Measurements from ENCODE around the gene PIM2. TPM values are rescaled to one million over a fixed set of nuclear protein-coding genes. Genes with fewer than 3 reads are reported as not detected.
A peak's percentile ranks its signal among the peaks of the same experiment; 100 is the strongest.

PIM2 gene
- total RNA-seq, 1 experiment from 2014 or later = 4.4 TPM

DNA sequence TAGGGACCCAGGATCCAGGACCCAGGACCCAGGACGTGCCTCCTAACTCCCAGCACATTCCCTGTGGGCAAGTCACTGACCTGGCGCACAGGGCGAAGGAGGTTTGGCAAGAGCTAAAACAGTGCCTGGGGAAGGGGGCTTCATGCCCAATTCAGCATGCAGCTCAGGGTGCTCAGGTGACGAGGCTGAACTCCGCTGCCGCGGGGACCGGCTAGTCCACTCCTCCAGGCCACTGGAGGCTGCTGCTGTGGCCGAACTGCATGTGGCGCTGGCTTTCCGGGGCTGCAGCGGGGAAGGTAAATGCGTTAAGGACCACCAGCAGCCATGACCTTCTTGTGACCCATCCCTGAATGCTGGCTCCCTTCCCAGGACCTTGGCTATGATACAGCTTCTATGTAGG, 4.9 kb upstream of the PIM2 start:
- Histone ChIP-seq H4K20me1 (ENCODE audit: insufficient read depth) (no peaks in the 10 kb centered on the region), H3K4me1 (replicated peaks; ENCODE audit: insufficient read depth) (no peaks in the 10 kb centered on the region), H3K36me3 (ENCODE audit: low read depth) (no peaks in the 10 kb centered on the region), H3K27me3 (ENCODE audit: insufficient read depth, low read depth) (no peaks in the 10 kb centered on the region), H3K27ac (no peak overlapping the region), H3K9me2 (ENCODE audit: insufficient read depth) (no peaks in the 10 kb centered on the region), H3K79me2 (ENCODE audit: low read depth) (no peaks in the 10 kb centered on the region), H2AFZ (no peak overlapping the region), H3F3A (ENCODE audit: insufficient read depth, low read depth) (no peaks in the 10 kb centered on the region), H3K4me2 (no peak overlapping the region), H3K4me3 (no peak overlapping the region), H3K9me3 (ENCODE audit: insufficient read depth, low read depth) (no peaks in the 10 kb centered on the region)
- intact Hi-C loops (cut with micrococcal nuclease; ENCODE audit: unreplicated experiment) = no loop called here
- no TSS peak for BruUV-seq (replicated peaks)
- ChIA-PET CTCF (no interaction called here), POLR2A (ENCODE audit: unreplicated experiment) (no interaction called here)
- no peak for DNase-seq
- TF ChIP-seq, protein P1, sequence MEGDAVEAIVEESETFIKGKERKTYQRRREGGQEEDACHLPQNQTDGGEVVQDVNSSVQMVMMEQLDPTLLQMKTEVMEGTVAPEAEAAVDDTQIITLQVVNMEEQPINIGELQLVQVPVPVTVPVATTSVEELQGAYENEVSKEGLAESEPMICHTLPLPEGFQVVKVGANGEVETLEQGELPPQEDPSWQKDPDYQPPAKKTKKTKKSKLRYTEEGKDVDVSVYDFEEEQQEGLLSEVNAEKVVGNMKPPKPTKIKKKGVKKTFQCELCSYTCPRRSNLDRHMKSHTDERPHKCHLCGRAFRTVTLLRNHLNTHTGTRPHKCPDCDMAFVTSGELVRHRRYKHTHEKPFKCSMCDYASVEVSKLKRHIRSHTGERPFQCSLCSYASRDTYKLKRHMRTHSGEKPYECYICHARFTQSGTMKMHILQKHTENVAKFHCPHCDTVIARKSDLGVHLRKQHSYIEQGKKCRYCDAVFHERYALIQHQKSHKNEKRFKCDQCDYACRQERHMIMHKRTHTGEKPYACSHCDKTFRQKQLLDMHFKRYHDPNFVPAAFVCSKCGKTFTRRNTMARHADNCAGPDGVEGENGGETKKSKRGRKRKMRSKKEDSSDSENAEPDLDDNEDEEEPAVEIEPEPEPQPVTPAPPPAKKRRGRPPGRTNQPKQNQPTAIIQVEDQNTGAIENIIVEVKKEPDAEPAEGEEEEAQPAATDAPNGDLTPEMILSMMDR (conservative IDR thresholded peaks at IDR 0.05) = no peak
- TF ChIP-seq EZH2 (IDR thresholded peaks at IDR 0.05; ENCODE audit: low read depth) = no peak

DNA sequence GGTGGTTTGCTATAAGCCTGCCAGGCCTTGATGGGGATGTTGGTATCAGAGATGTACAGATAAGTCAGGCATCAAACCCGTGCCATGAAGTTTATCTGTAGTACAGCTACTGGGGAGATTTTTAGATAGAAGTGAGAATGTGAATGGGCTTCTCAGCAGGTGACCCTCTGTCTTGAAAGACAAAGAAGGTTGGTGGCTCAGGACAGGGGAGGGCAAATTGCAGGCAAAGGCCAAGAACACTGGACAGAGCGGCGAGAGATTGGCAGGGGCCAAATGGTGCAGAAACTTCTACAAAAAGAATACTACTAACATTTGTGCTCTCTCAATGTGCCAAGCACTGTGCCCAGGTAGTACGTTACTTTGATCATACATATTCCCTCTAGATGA, 1.9 kb upstream of the PIM2 start:
- POLR2A ChIA-PET (ENCODE audit: unreplicated experiment) = no interaction called here
- no peak overlapping the region for H3K27ac ChIP-seq

DNA sequence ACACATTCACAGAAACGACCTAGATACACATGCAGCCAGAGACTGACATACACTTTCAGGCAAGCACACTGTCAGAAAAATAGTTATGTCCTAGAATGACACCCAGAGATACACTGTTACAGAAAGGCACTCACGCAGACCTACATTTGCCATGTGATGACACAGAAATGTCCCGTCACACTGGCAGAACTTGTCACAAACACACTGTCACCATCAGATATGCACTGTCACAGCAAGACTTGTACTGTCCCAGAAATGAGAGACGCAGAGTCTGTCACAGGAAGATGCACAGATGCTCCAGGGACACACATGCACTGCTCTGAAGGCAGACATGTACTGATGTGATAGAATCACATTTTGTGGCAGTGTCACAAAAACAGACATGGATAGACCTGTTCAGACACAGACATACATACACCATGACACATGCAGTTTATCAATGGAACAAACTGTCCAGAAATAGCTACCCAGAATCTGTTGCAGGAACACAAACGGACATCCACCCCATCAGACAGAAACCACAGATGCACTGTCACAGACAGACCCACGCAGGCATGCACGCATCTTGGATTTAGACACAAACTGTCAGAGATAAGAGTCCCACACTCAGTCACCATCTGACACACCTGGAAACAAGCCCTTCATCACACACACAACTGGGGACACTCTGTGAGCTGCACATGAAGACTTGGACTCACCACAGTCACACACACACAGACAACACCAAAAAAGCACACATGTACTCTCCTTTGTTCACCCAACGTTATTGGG, 1.3 kb upstream of the PIM2 start:
- H3F3A ChIP-seq (ENCODE audit: insufficient read depth, low read depth) = no peaks in the 10 kb centered on the region
- no peaks in the 10 kb centered on the region for H3K4me1 ChIP-seq (replicated peaks; ENCODE audit: insufficient read depth)
- no peak for TF ChIP-seq EZH2 (IDR thresholded peaks at IDR 0.05; ENCODE audit: low read depth)
- TF ChIP-seq, protein P1 (conservative IDR thresholded peaks at IDR 0.05) = no peak
- no peak overlapping the region for H2AFZ ChIP-seq
- H3K9me2 ChIP-seq (ENCODE audit: insufficient read depth) = no peaks in the 10 kb centered on the region
- H3K4me3 ChIP-seq = no peak overlapping the region
- H3K4me2 ChIP-seq = 0 out of 2 replicates have a peak overlapping the region, but pooled peaks have one; percentile 77
- ChIA-PET CTCF (no interaction called here), POLR2A (ENCODE audit: unreplicated experiment) (interaction anchor here (0.6 kb wide), 1 partner anchor 34 kb away, joined by 3 read pairs; no protein-coding TSS in a partner anchor)
- intact Hi-C loops (cut with micrococcal nuclease; ENCODE audit: unreplicated experiment) = loop anchor here (5.0 kb wide), 1 partner anchor 137 kb away; the partner anchor contains the start of gene CCDC120
- BruUV-seq (replicated peaks) = no TSS peak
- no peaks in the 10 kb centered on the region for H3K79me2 ChIP-seq (ENCODE audit: low read depth)
- H3K36me3 ChIP-seq (ENCODE audit: low read depth) = no peaks in the 10 kb centered on the region
- H3K27ac ChIP-seq = no peak overlapping the region
- H4K20me1 ChIP-seq (ENCODE audit: insufficient read depth) = no peaks in the 10 kb centered on the region
- DNase-seq = no peak
- no peaks in the 10 kb centered on the region for H3K9me3 ChIP-seq (ENCODE audit: insufficient read depth, low read depth)
- H3K27me3 ChIP-seq (ENCODE audit: insufficient read depth, low read depth) = no peaks in the 10 kb centered on the region

More for the DNA sequence above, 1.9 kb upstream of the PIM2 start:
- Histone ChIP-seq H3K4me3 (no peak overlapping the region), H3K27me3 (ENCODE audit: insufficient read depth, low read depth) (no peaks in the 10 kb centered on the region), H3K79me2 (ENCODE audit: low read depth) (no peaks in the 10 kb centered on the region), H3K9me2 (ENCODE audit: insufficient read depth) (no peaks in the 10 kb centered on the region), H3K4me2 (no peak overlapping the region), H2AFZ (no peak overlapping the region), H3K9me3 (ENCODE audit: insufficient read depth, low read depth) (no peaks in the 10 kb centered on the region), H3K36me3 (ENCODE audit: low read depth) (no peaks in the 10 kb centered on the region), H3K4me1 (replicated peaks; ENCODE audit: insufficient read depth) (no peaks in the 10 kb centered on the region), H3F3A (ENCODE audit: insufficient read depth, low read depth) (no peaks in the 10 kb centered on the region), H4K20me1 (ENCODE audit: insufficient read depth) (no peaks in the 10 kb centered on the region)
- TF ChIP-seq EZH2 (IDR thresholded peaks at IDR 0.05; ENCODE audit: low read depth) = no peak
- TF ChIP-seq, protein P1 (conservative IDR thresholded peaks at IDR 0.05) = no peak
- no TSS peak for BruUV-seq (replicated peaks)
- intact Hi-C loops (cut with micrococcal nuclease; ENCODE audit: unreplicated experiment) = no loop called here
- CTCF ChIA-PET = no interaction called here
- no peak for DNase-seq
